ENCODE data around the gene GPC6.

The GPC6 gene

GRCh38 chr13:93755341-93755740, 528.7 kb downstream of the GPC6 start:
- Histone ChIP-seq H3K4me1 (ENCODE audit: control insufficient read depth in 1 of 2, insufficient read depth in 2 of 2, low read length in 2 of 2) (no peaks in the 10 kb centered on the region), H3K27ac (ENCODE audit: low read depth, low read length) (no peak overlapping the region), H3K27me3 (ENCODE audit: control insufficient read depth in 1 of 2, insufficient read depth in 2 of 2, low read length in 2 of 2) (no peaks in the 10 kb centered on the region), H3K4me3 (ENCODE audit: low read depth in 1 of 2, low read length in 2 of 2) (no peak overlapping the region), H3K36me3 (ENCODE audit: control insufficient read depth in 1 of 2, insufficient read depth in 2 of 2, low read length in 2 of 2) (no peaks in the 10 kb centered on the region), H3K9ac (ENCODE audit: low read depth in 1 of 2, low read length in 2 of 2) (no peak overlapping the region), H3K9me3 (ENCODE audit: control insufficient read depth in 1 of 2, low read length in 2 of 2) (no peaks in the 10 kb centered on the region)

DNA sequence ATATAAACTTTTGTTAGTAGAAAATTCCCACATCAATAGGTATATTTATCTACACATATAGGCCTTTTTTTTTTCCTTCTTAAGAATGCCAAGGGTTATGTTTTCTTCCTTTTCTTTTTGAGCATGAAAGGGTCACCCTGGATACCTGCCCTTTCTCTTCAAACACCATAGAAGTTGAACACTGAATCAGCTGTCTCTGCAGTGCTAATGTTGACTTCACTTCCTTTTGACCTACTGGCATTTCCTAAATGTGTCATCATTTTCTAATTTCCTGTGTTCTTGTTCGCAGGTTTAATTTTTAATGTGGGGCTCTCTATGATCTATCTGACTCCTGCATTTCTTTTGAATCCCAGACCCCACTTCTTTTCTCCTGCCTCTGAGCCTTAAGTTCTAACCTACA, 532.0 kb downstream of the GPC6 start:
- no peak overlapping the region for H3K27ac ChIP-seq (ENCODE audit: low read depth, low read length)
- H3K36me3 ChIP-seq (ENCODE audit: control insufficient read depth in 1 of 2, insufficient read depth in 2 of 2, low read length in 2 of 2): no peaks in the 10 kb centered on the region
- H3K4me1 ChIP-seq (ENCODE audit: control insufficient read depth in 1 of 2, insufficient read depth in 2 of 2, low read length in 2 of 2): no peaks in the 10 kb centered on the region
- no peak overlapping the region for H3K9ac ChIP-seq (ENCODE audit: low read depth in 1 of 2, low read length in 2 of 2)
- no peaks in the 10 kb centered on the region for H3K9me3 ChIP-seq (ENCODE audit: control insufficient read depth in 1 of 2, low read length in 2 of 2)
- H3K27me3 ChIP-seq (ENCODE audit: control insufficient read depth in 1 of 2, insufficient read depth in 2 of 2, low read length in 2 of 2): no peaks in the 10 kb centered on the region
- H3K4me3 ChIP-seq (ENCODE audit: low read depth in 1 of 2, low read length in 2 of 2): no peak overlapping the region

DNA sequence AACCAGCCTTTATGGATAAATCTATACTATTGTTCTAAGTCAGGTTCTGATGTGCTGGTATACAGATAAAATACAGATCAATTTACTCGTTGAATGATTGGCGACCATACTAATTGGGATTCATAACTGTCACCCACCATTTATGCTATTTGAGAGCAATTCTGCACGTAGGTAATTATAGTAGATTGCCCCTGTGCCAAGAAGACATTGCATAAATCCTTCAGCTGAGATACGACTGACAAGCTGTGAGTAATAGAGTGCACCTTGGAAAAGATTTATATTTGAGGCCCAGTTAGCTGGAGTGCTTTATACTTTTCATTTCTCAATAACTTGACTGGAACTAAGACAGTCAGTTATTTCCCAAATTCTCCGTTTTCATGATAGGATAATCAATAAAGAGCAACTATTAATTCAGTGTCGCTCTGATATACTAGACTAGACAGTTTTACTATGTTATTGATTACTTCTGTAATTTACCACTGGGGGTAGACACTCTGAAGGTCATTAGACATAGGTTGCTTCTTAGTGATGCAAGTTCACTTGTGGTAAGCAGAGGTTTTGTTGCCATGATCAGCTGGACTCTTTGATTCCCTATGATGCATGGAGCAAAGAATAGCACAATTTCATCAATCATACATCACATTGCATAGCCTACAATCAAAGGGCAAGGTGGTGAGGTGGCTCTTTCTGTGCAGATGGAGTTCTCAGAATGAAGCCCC, 536.3 kb downstream of the GPC6 start:
- Histone ChIP-seq H3K9ac (ENCODE audit: low read depth in 1 of 2, low read length in 2 of 2) (no peak overlapping the region), H3K27me3 (ENCODE audit: control insufficient read depth in 1 of 2, insufficient read depth in 2 of 2, low read length in 2 of 2) (no peaks in the 10 kb centered on the region), H3K27ac (ENCODE audit: low read depth, low read length) (no peak overlapping the region), H3K36me3 (ENCODE audit: control insufficient read depth in 1 of 2, insufficient read depth in 2 of 2, low read length in 2 of 2) (no peaks in the 10 kb centered on the region), H3K9me3 (ENCODE audit: control insufficient read depth in 1 of 2, low read length in 2 of 2) (no peaks in the 10 kb centered on the region), H3K4me1 (ENCODE audit: control insufficient read depth in 1 of 2, insufficient read depth in 2 of 2, low read length in 2 of 2) (no peaks in the 10 kb centered on the region), H3K4me3 (ENCODE audit: low read depth in 1 of 2, low read length in 2 of 2) (no peak overlapping the region)

DNA sequence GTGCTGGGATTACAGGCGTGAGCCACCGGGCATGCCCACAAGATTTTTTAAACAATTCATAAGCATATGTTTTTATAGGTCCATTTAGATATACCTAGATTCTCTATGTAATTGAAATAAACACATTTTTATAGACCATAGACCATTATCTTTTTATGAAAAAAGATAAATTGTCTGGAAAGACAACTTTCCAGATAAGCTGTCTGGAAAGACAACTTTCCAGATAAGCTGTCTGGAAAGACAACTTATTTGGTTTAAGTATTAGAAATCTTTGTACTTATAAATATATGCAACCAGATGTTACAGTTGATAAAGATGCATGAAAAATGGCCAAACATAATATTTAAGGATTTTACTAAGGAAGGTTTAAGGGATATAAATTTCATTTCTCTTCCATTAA, 538.5 kb downstream of the GPC6 start:
- Histone ChIP-seq H3K9me3 (ENCODE audit: control insufficient read depth in 1 of 2, low read length in 2 of 2) (no peaks in the 10 kb centered on the region), H3K9ac (ENCODE audit: low read depth in 1 of 2, low read length in 2 of 2) (no peak overlapping the region), H3K4me3 (ENCODE audit: low read depth in 1 of 2, low read length in 2 of 2) (no peak overlapping the region), H3K27me3 (ENCODE audit: control insufficient read depth in 1 of 2, insufficient read depth in 2 of 2, low read length in 2 of 2) (no peaks in the 10 kb centered on the region), H3K4me1 (ENCODE audit: control insufficient read depth in 1 of 2, insufficient read depth in 2 of 2, low read length in 2 of 2) (no peaks in the 10 kb centered on the region), H3K27ac (ENCODE audit: low read depth, low read length) (no peak overlapping the region), H3K36me3 (ENCODE audit: control insufficient read depth in 1 of 2, insufficient read depth in 2 of 2, low read length in 2 of 2) (no peaks in the 10 kb centered on the region)

- no peaks in the 10 kb centered on the region for H3K9me3 ChIP-seq (ENCODE audit: control insufficient read depth in 1 of 2, low read length in 2 of 2)
- no peaks in the 10 kb centered on the region for H3K36me3 ChIP-seq (ENCODE audit: control insufficient read depth in 1 of 2, insufficient read depth in 2 of 2, low read length in 2 of 2)
- H3K27ac ChIP-seq (ENCODE audit: low read depth, low read length): no peak overlapping the region
- H3K9ac ChIP-seq (ENCODE audit: low read depth in 1 of 2, low read length in 2 of 2): no peak overlapping the region
- H3K4me1 ChIP-seq (ENCODE audit: control insufficient read depth in 1 of 2, insufficient read depth in 2 of 2, low read length in 2 of 2): no peaks in the 10 kb centered on the region
- no peaks in the 10 kb centered on the region for H3K27me3 ChIP-seq (ENCODE audit: control insufficient read depth in 1 of 2, insufficient read depth in 2 of 2, low read length in 2 of 2)
- no peak overlapping the region for H3K4me3 ChIP-seq (ENCODE audit: low read depth in 1 of 2, low read length in 2 of 2)
These were observed 539.2 kb downstream of the GPC6 start for GRCh38 chr13:93765811-93766210.

GRCh38 chr13:93766719-93767118, 540.1 kb downstream of the GPC6 start:
- Histone ChIP-seq H3K4me1 (ENCODE audit: control insufficient read depth in 1 of 2, insufficient read depth in 2 of 2, low read length in 2 of 2) (no peaks in the 10 kb centered on the region), H3K27ac (ENCODE audit: low read depth, low read length) (no peak overlapping the region), H3K4me3 (ENCODE audit: low read depth in 1 of 2, low read length in 2 of 2) (no peak overlapping the region), H3K36me3 (ENCODE audit: control insufficient read depth in 1 of 2, insufficient read depth in 2 of 2, low read length in 2 of 2) (no peaks in the 10 kb centered on the region), H3K9me3 (ENCODE audit: control insufficient read depth in 1 of 2, low read length in 2 of 2) (no peaks in the 10 kb centered on the region), H3K9ac (ENCODE audit: low read depth in 1 of 2, low read length in 2 of 2) (no peak overlapping the region), H3K27me3 (ENCODE audit: control insufficient read depth in 1 of 2, insufficient read depth in 2 of 2, low read length in 2 of 2) (no peaks in the 10 kb centered on the region)

DNA sequence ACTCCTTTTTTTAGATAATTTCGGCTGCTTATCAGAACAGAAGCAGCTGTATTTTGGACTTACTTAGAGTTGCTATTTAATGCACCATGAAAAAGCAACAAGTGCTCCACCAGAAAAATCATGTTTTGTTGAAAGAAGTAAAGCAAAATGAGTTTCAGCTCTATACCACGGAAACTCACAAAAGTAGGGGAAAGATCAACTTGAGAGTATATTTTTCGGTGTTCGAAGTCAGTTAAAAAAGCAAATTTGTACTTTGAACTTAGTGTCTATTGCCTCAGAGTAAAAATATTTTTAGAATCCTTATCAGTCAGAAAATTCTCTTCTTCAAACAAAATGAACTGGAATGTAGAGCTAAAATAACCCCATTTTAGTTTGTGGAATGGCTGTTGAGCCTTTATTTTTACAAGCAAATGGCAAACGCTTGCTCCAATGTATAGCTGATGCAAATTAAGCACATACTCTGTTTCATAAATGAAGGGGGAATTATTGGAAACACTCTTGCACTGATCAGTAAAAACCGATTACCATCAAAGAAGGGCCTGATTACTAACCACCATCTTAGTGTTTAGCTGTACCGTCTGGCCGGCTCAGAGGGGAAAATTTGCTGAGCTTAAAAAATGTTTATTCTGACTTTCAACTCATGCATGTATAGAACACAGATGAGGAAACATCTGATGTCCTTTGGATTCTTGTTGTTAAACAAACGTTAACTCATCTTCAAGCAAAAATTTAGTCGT, 540.7 kb downstream of the GPC6 start:
- no peaks in the 10 kb centered on the region for H3K4me1 ChIP-seq (ENCODE audit: control insufficient read depth in 1 of 2, insufficient read depth in 2 of 2, low read length in 2 of 2)
- H3K4me3 ChIP-seq (ENCODE audit: low read depth in 1 of 2, low read length in 2 of 2): no peak overlapping the region
- no peaks in the 10 kb centered on the region for H3K27me3 ChIP-seq (ENCODE audit: control insufficient read depth in 1 of 2, insufficient read depth in 2 of 2, low read length in 2 of 2)
- H3K36me3 ChIP-seq (ENCODE audit: control insufficient read depth in 1 of 2, insufficient read depth in 2 of 2, low read length in 2 of 2): no peaks in the 10 kb centered on the region
- H3K9ac ChIP-seq (ENCODE audit: low read depth in 1 of 2, low read length in 2 of 2): no peak overlapping the region
- H3K9me3 ChIP-seq (ENCODE audit: control insufficient read depth in 1 of 2, low read length in 2 of 2): no peaks in the 10 kb centered on the region
- H3K27ac ChIP-seq (ENCODE audit: low read depth, low read length): no peak overlapping the region

DNA sequence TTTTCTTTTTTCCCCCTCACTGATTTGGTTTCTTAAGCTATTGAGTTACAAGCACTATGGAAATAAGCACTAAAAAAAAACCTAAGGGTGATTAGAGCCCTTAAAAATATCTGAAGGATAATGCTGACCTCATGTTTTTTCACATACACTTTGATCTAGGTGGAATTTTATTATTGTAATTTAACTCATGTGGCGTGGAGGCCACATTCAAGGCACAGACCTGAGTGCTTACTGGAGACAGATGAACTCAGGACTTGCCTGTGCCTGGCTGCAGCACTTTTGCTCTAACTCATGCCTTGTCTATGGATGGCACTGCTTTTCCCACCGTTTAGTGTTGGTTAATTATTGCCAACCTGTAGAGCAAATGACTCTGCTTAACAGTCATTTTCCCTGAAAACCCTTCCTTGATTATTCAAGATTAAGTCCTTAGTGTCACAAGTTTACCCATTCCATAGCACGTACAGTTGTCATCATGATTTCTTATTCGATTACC, 541.4 kb downstream of the GPC6 start:
- Histone ChIP-seq H3K36me3 (ENCODE audit: control insufficient read depth in 1 of 2, insufficient read depth in 2 of 2, low read length in 2 of 2) (no peaks in the 10 kb centered on the region), H3K9ac (ENCODE audit: low read depth in 1 of 2, low read length in 2 of 2) (no peak overlapping the region), H3K4me3 (ENCODE audit: low read depth in 1 of 2, low read length in 2 of 2) (no peak overlapping the region), H3K27ac (ENCODE audit: low read depth, low read length) (no peak overlapping the region), H3K27me3 (ENCODE audit: control insufficient read depth in 1 of 2, insufficient read depth in 2 of 2, low read length in 2 of 2) (no peaks in the 10 kb centered on the region), H3K9me3 (ENCODE audit: control insufficient read depth in 1 of 2, low read length in 2 of 2) (no peaks in the 10 kb centered on the region), H3K4me1 (ENCODE audit: control insufficient read depth in 1 of 2, insufficient read depth in 2 of 2, low read length in 2 of 2) (no peaks in the 10 kb centered on the region)

DNA sequence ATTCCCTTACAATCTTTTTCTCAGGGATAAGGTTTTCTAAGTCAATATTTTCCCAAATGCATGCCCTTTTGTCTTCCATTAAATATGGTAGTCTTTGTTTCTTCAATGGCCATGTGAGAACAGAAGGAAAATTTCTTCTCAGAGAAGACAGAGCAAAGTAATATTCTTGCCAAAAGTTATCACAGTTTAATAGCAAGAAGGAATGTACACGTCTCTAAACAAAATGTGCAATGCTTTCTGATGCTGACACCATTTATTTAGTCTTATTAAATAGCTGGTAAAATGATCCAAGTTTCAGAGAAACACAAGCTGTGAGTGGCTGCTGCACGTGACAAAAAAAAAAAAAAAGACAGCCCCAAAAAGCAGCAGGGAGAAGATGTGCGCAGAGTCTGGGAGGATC, 542.5 kb downstream of the GPC6 start:
- H3K9ac ChIP-seq (ENCODE audit: low read depth in 1 of 2, low read length in 2 of 2): no peak overlapping the region
- no peak overlapping the region for H3K27ac ChIP-seq (ENCODE audit: low read depth, low read length)
- no peak overlapping the region for H3K4me3 ChIP-seq (ENCODE audit: low read depth in 1 of 2, low read length in 2 of 2)
- no peaks in the 10 kb centered on the region for H3K9me3 ChIP-seq (ENCODE audit: control insufficient read depth in 1 of 2, low read length in 2 of 2)
- no peaks in the 10 kb centered on the region for H3K27me3 ChIP-seq (ENCODE audit: control insufficient read depth in 1 of 2, insufficient read depth in 2 of 2, low read length in 2 of 2)
- no peaks in the 10 kb centered on the region for H3K4me1 ChIP-seq (ENCODE audit: control insufficient read depth in 1 of 2, insufficient read depth in 2 of 2, low read length in 2 of 2)
- no peaks in the 10 kb centered on the region for H3K36me3 ChIP-seq (ENCODE audit: control insufficient read depth in 1 of 2, insufficient read depth in 2 of 2, low read length in 2 of 2)

GRCh38 chr13:93769607-93770006, 543.0 kb downstream of the GPC6 start:
- H3K4me1 ChIP-seq (ENCODE audit: control insufficient read depth in 1 of 2, insufficient read depth in 2 of 2, low read length in 2 of 2): no peaks in the 10 kb centered on the region
- no peaks in the 10 kb centered on the region for H3K9me3 ChIP-seq (ENCODE audit: control insufficient read depth in 1 of 2, low read length in 2 of 2)
- H3K27me3 ChIP-seq (ENCODE audit: control insufficient read depth in 1 of 2, insufficient read depth in 2 of 2, low read length in 2 of 2): no peaks in the 10 kb centered on the region
- H3K27ac ChIP-seq (ENCODE audit: low read depth, low read length): no peak overlapping the region
- no peak overlapping the region for H3K4me3 ChIP-seq (ENCODE audit: low read depth in 1 of 2, low read length in 2 of 2)
- no peak overlapping the region for H3K9ac ChIP-seq (ENCODE audit: low read depth in 1 of 2, low read length in 2 of 2)
- H3K36me3 ChIP-seq (ENCODE audit: control insufficient read depth in 1 of 2, insufficient read depth in 2 of 2, low read length in 2 of 2): no peaks in the 10 kb centered on the region

Data from duodenal mucosa (tissue), 2 donors.